T-helper 1 cell treated with Interleukin-12 subunit alpha and Interleukin-12 subunit beta and Interleukin-4 antibody, amounts not matched to agents 30 μg/mL and 1 μg/mL, for 36 hours (primary cell): ENCODE measurements around the gene GRPEL1.

Source experiments
- H3K27ac Mint-ChIP-seq: one replicate; pipeline ENCODE4 v1.8.0; 2021; ENCODE audit warnings: mild to moderate bottlenecking, mixed read lengths
- H3K27me3 Mint-ChIP-seq: one replicate; pipeline ENCODE4 v1.8.0; 2021; ENCODE audit warnings: low read depth, mixed read lengths
- H3K36me3 Mint-ChIP-seq: one replicate; pipeline ENCODE4 v1.8.0; 2021; ENCODE audit warnings: low read depth, mixed read lengths
- H3K4me1 Mint-ChIP-seq: one replicate; pipeline ENCODE4 v1.8.0; 2021; ENCODE audit warnings: low read depth, mixed read lengths
- H3K4me3 Mint-ChIP-seq: one replicate; pipeline ENCODE4 v1.8.0; 2021; ENCODE audit warnings: mild to moderate bottlenecking, moderate library complexity, mixed read lengths
- H3K9me3 Mint-ChIP-seq: one replicate; pipeline ENCODE4 v1.8.0; 2021; ENCODE audit warnings: mixed read lengths

Gene GRPEL1

GRCh38 chr4:7049739-7050138 lies 18.1 kb downstream of the GRPEL1 start:
- no peaks in the 10 kb centered on the region for H3K9me3 Mint-ChIP-seq
- no peaks in the 10 kb centered on the region for H3K27me3 Mint-ChIP-seq
- H3K36me3 Mint-ChIP-seq, result peaks cover 22% of the 10 kb centered on the region
- H3K4me1 Mint-ChIP-seq, result peaks cover 38% of the 10 kb centered on the region
- no peak overlapping the region for H3K4me3 Mint-ChIP-seq
- no peak overlapping the region for H3K27ac Mint-ChIP-seq

- Mint-ChIP-seq H3K4me1 (peaks cover 43% of the 10 kb centered on the region), H3K36me3 (peaks cover 19% of the 10 kb centered on the region), H3K27ac (no peak overlapping the region), H3K27me3 (no peaks in the 10 kb centered on the region), H3K9me3 (no peaks in the 10 kb centered on the region), H3K4me3 (no peak overlapping the region)
These were observed 18.6 kb downstream of the GRPEL1 start for GRCh38 chr4:7049295-7049694.

- Mint-ChIP-seq H3K36me3 (peaks cover 12% of the 10 kb centered on the region), H3K4me1 (peaks cover 40% of the 10 kb centered on the region), H3K27ac (no peak overlapping the region), H3K27me3 (no peaks in the 10 kb centered on the region), H3K9me3 (no peaks in the 10 kb centered on the region), H3K4me3 (no peak overlapping the region)
These were observed 19.2 kb downstream of the GRPEL1 start for GRCh38 chr4:7048642-7049041.

GRCh38 chr4:7046971-7047370 lies 20.9 kb downstream of the GRPEL1 start:
- no peaks in the 10 kb centered on the region for H3K27me3 Mint-ChIP-seq

GRCh38 chr4:7045961-7046921 lies 21.6 kb downstream of the GRPEL1 start:
- H3K27me3 Mint-ChIP-seq, result no peaks in the 10 kb centered on the region
- H3K36me3 Mint-ChIP-seq, result peaks cover 12% of the 10 kb centered on the region
- H3K4me3 Mint-ChIP-seq, result no peak overlapping the region
- H3K4me1 Mint-ChIP-seq, result peaks cover 42% of the 10 kb centered on the region
- H3K9me3 Mint-ChIP-seq, result no peaks in the 10 kb centered on the region
- no peak overlapping the region for H3K27ac Mint-ChIP-seq

More at GRCh38 chr4:7046971-7047370, 20.9 kb downstream of the GRPEL1 start:
- no peak overlapping the region for H3K27ac Mint-ChIP-seq
- no peak overlapping the region for H3K4me3 Mint-ChIP-seq
- peaks cover 36% of the 10 kb centered on the region for H3K4me1 Mint-ChIP-seq
- peaks cover 12% of the 10 kb centered on the region for H3K36me3 Mint-ChIP-seq
- H3K9me3 Mint-ChIP-seq, result no peaks in the 10 kb centered on the region

GRCh38 chr4:7045553-7045952 lies 22.3 kb downstream of the GRPEL1 start:
- H3K27me3 Mint-ChIP-seq, result no peaks in the 10 kb centered on the region
- H3K9me3 Mint-ChIP-seq, result no peaks in the 10 kb centered on the region
- peak overlapping the region; percentile 65 for H3K27ac Mint-ChIP-seq
- peak overlapping the region; percentile 74 for H3K4me3 Mint-ChIP-seq
- H3K4me1 Mint-ChIP-seq, result peaks cover 42% of the 10 kb centered on the region
- peaks cover 12% of the 10 kb centered on the region for H3K36me3 Mint-ChIP-seq

GRCh38 chr4:7044137-7044930 lies 23.5 kb downstream of the GRPEL1 start:
- Mint-ChIP-seq H3K4me1 (peaks cover 42% of the 10 kb centered on the region), H3K4me3 (peak overlapping the region; percentile 90), H3K9me3 (no peaks in the 10 kb centered on the region), H3K27me3 (no peaks in the 10 kb centered on the region), H3K27ac (peak overlapping the region; percentile 72), H3K36me3 (peaks cover 12% of the 10 kb centered on the region)

- peaks cover 12% of the 10 kb centered on the region for H3K36me3 Mint-ChIP-seq
- H3K4me1 Mint-ChIP-seq, result peaks cover 40% of the 10 kb centered on the region
- H3K27ac Mint-ChIP-seq, result peak within 1 kb of the TSS; percentile 86
- H3K9me3 Mint-ChIP-seq, result no peaks in the 10 kb centered on the region
- H3K27me3 Mint-ChIP-seq, result no peaks in the 10 kb centered on the region
- H3K4me3 Mint-ChIP-seq, result peak within 1 kb of the TSS; percentile 90
These were observed 24.4 kb downstream of the GRPEL1 start, which contains the start of gene TADA2B for GRCh38 chr4:7043284-7044136. Gene TADA2B, plus strand, starts transcription at chr4:7043372. Its CDS starts 208 bp downstream, at chr4:7043580.

- no peaks in the 10 kb centered on the region for H3K9me3 Mint-ChIP-seq
- H3K27me3 Mint-ChIP-seq, result no peaks in the 10 kb centered on the region
- H3K4me1 Mint-ChIP-seq, result peaks cover 40% of the 10 kb centered on the region
- peaks cover 12% of the 10 kb centered on the region for H3K36me3 Mint-ChIP-seq
- H3K4me3 Mint-ChIP-seq, result peak overlapping the region; percentile 90
- peak overlapping the region; percentile 86 for H3K27ac Mint-ChIP-seq
These were observed 25.2 kb downstream of the GRPEL1 start for GRCh38 chr4:7042503-7043283.

GRCh38 chr4:7041801-7042502 lies 25.9 kb downstream of the GRPEL1 start:
- Mint-ChIP-seq H3K36me3 (peaks cover 12% of the 10 kb centered on the region), H3K4me3 (peak overlapping the region; percentile 76), H3K4me1 (peaks cover 35% of the 10 kb centered on the region), H3K27ac (peak overlapping the region; percentile 24), H3K27me3 (no peaks in the 10 kb centered on the region), H3K9me3 (no peaks in the 10 kb centered on the region)

- Mint-ChIP-seq H3K27ac (no peak overlapping the region), H3K9me3 (no peaks in the 10 kb centered on the region)
These were observed 26.6 kb downstream of the GRPEL1 start for GRCh38 chr4:7041246-7041645.

GRCh38 chr4:7040765-7041164 lies 27.1 kb downstream of the GRPEL1 start:
- H3K27ac Mint-ChIP-seq, result no peak overlapping the region
- no peaks in the 10 kb centered on the region for H3K9me3 Mint-ChIP-seq
- H3K4me1 Mint-ChIP-seq, result peaks cover 25% of the 10 kb centered on the region
- H3K36me3 Mint-ChIP-seq, result peaks cover 8% of the 10 kb centered on the region
- no peaks in the 10 kb centered on the region for H3K27me3 Mint-ChIP-seq
- no peak overlapping the region for H3K4me3 Mint-ChIP-seq

More at GRCh38 chr4:7041246-7041645, 26.6 kb downstream of the GRPEL1 start:
- no peaks in the 10 kb centered on the region for H3K27me3 Mint-ChIP-seq
- peaks cover 28% of the 10 kb centered on the region for H3K4me1 Mint-ChIP-seq
- H3K36me3 Mint-ChIP-seq, result peaks cover 8% of the 10 kb centered on the region
- no peak overlapping the region for H3K4me3 Mint-ChIP-seq

GRCh38 chr4:7037425-7037824 lies 30.4 kb downstream of the GRPEL1 start:
- no peaks in the 10 kb centered on the region for H3K27me3 Mint-ChIP-seq
- no peak overlapping the region for H3K4me3 Mint-ChIP-seq
- no peaks in the 10 kb centered on the region for H3K9me3 Mint-ChIP-seq
- H3K4me1 Mint-ChIP-seq, result peaks cover 11% of the 10 kb centered on the region
- H3K27ac Mint-ChIP-seq, result no peak overlapping the region
- peaks cover 5% of the 10 kb centered on the region for H3K36me3 Mint-ChIP-seq
